OCI-LY7 (cell line): ENCODE measurements around the gene PWWP2B.

Experiments
- EZH2phosphoT487 ChIP-seq: fragments of 200-600 bp; sonication (generic); IDR thresholded peaks from 2 replicates; pipeline ENCODE4 v1.6.1; 2018; ENCODE audit warnings: low read depth, borderline replicate concordance, mild to moderate bottlenecking, mixed run types, antibody characterized with exemption, low read length, moderate library complexity, mixed read lengths
- TF ChIP-seq, protein P1 (sequence below): fragments of 200-600 bp; sonication (generic); conservative IDR thresholded peaks from 2 replicates; pipeline ENCODE4 v1.5.1; 2014; ENCODE audit warnings: mild to moderate bottlenecking, antibody characterized with exemption, low read length, moderate library complexity, mixed read lengths

DNA sequence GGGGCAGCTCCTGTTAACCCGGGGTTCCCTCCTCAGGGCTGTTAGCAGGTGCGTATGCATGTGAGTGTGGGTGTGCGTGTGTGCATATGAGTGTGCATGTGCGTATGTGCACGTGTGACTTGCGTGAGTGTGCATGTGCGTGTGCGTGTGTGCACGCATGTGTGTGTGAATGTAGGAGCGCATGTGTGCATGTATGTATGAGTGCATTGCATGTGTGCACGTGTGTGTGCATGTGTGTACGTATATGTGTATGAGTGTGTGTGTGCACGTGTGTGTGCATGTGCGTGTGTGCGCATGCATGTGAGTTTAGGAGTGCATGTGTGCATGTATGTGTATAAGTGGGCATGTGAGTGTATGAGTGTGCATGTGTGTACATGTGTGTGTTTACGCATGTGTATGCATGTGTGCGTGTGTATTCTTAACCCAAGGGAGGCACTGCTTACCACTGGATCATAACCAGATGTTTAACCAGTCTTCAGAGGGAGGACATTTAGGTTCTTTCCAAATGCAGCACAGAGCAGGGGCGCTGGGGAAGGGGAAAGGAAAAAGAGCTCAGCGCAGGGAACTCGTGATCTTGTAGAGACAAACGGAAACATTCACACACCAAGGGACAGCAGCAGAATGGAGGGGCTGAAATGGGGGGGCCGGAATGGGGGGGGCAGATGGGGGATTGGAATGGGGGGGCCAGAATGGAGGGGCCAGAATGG lies 45.0 kb downstream of the PWWP2B start:
- TF ChIP-seq, protein P1, sequence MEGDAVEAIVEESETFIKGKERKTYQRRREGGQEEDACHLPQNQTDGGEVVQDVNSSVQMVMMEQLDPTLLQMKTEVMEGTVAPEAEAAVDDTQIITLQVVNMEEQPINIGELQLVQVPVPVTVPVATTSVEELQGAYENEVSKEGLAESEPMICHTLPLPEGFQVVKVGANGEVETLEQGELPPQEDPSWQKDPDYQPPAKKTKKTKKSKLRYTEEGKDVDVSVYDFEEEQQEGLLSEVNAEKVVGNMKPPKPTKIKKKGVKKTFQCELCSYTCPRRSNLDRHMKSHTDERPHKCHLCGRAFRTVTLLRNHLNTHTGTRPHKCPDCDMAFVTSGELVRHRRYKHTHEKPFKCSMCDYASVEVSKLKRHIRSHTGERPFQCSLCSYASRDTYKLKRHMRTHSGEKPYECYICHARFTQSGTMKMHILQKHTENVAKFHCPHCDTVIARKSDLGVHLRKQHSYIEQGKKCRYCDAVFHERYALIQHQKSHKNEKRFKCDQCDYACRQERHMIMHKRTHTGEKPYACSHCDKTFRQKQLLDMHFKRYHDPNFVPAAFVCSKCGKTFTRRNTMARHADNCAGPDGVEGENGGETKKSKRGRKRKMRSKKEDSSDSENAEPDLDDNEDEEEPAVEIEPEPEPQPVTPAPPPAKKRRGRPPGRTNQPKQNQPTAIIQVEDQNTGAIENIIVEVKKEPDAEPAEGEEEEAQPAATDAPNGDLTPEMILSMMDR: no peak
- no peak for TF ChIP-seq EZH2phosphoT487
